Left lung (tissue), 14 donors: ENCODE results near the gene EIF1AD. TPM values are rescaled to one million over a fixed set of nuclear protein-coding genes. Genes with fewer than 3 reads are reported as not detected.

Experiments
- ATAC-seq: fragments of 200-7000 bp; cut with Tn5 transposase; one replicate; pipeline ENCODE4 v1.9.1; 2020; ENCODE audit warnings: moderate library complexity
- DNase-seq, 4 donors: peaks; one replicate each; pipeline ENCODE4 v3.0.0-alpha.2; 2013 to 2020
- H3K27ac ChIP-seq, 2 donors: fragments of 200-600 bp; sonication (generic) in 1 of 2; one replicate each; pipeline versions ENCODE4 v1.5.0 to v1.8.0; 2020 to 2021
- H3K27me3 ChIP-seq, 2 donors: fragments of 200-600 bp; sonication (generic) in 1 of 2; one replicate each; pipeline versions ENCODE4 v1.5.0 to v1.8.0; 2020 to 2021
- H3K36me3 ChIP-seq, 2 donors: fragments of 200-600 bp; sonication (generic) in 1 of 2; one replicate each; pipeline versions ENCODE4 v1.5.0 to v1.8.0; 2020 to 2021
- H3K4me1 ChIP-seq, 2 donors: fragments of 200-600 bp; one replicate each; pipeline ENCODE4 v1.8.0; 2021
- H3K4me3 ChIP-seq, 2 donors: fragments of 200-600 bp; sonication (generic) in 1 of 2; one replicate each; pipeline versions ENCODE4 v1.5.0 to v1.8.0; 2020 to 2021; ENCODE audit warnings: mild to moderate bottlenecking in 1 of 2
- H3K9me3 ChIP-seq, 2 donors: fragments of 200-600 bp; sonication (generic) in 1 of 2; one replicate each; pipeline versions ENCODE4 v1.5.0 to v1.8.0; 2020 to 2021
- CTCF ChIP-seq, 2 donors: fragments of 200-600 bp; sonication (generic) in 1 of 2; IDR thresholded peaks; one replicate each; pipeline versions ENCODE4 v1.5.0 to v1.8.0; 2021; ENCODE audit warnings: antibody characterized with exemption in 2 of 2
- intact Hi-C, 2 donors: fragments of 100-400 bp; cut with DNase I; formaldehyde crosslinking; loops; one replicate each; pipeline versions ENCODE4 v1.11.2 to v1.14.2; 2022
- long read RNA-seq, 12 donors: library from polyadenylated mRNA in 2 of 12; unstranded in 2 of 12; transcript quantifications; one replicate each; pipeline ENCODE4 v2.0.0 and lab custom pipeline, GENCODE V29; 2019 to 2026
- polyA plus RNA-seq, 6 donors: library from polyadenylated mRNA; unstranded; fragments of 120-200 nt; gene quantifications; one replicate each; pipeline ENCODE4 v1.2.1, GENCODE V29; 2013; ENCODE audit not compliant: insufficient read length in 6 of 6
- total RNA-seq, 2 donors: library from RNA; stranded (reverse); fragmentation: NEBNext Ultra II Directional; extraction: Animal tissue kit (Norgen Biotek cat#: 25700); gene quantifications; one replicate each; pipeline ENCODE4 v1.2.1, GENCODE V29; 2021
- donor health status: DM: no; HTN: yes; CAD: no.
- donor health status: DM: no; HTN: no; CAD: no.

The EIF1AD gene
- total RNA-seq (10 to 100 TPM; 28.4 to 30.5 TPM), polyA plus RNA-seq (10 to 100 TPM; 23.6 to 30.5 (median 27.4) TPM)
- long read RNA-seq, donor 1, partial matches to known transcripts = 388 of 430 reads
- long read RNA-seq, donor 1, other reads (novel, unspliced or antisense) = 36 of 430 reads
- long read RNA-seq, donor 2, partial matches to known transcripts = 0 of 5 reads
- long read RNA-seq, donor 2, other reads (novel, unspliced or antisense) = 0 of 5 reads
- long read RNA-seq, donor 3, partial matches to known transcripts = 0 of 3 reads
- long read RNA-seq, donor 3, other reads (novel, unspliced or antisense) = 0 of 3 reads
- long read RNA-seq, donor 4, transcript EIF1AD-206 (6 exons, 889 nt) = major isoform, 6 of 13 reads
- long read RNA-seq, donor 4, partial matches to known transcripts = 0 of 13 reads
- long read RNA-seq, donor 4, other reads (novel, unspliced or antisense) = 3 of 13 reads
- long read RNA-seq, donor 5, partial matches to known transcripts = 0 of 6 reads
- long read RNA-seq, donor 5, other reads (novel, unspliced or antisense) = 0 of 6 reads
- long read RNA-seq, donor 6, partial matches to known transcripts = 0 of 2 reads
- long read RNA-seq, donor 6, other reads (novel, unspliced or antisense) = 0 of 2 reads
- long read RNA-seq, donor 7, partial matches to known transcripts = 0 of 5 reads
- long read RNA-seq, donor 7, other reads (novel, unspliced or antisense) = 0 of 5 reads
- long read RNA-seq, donor 8, partial matches to known transcripts = 0 of 6 reads
- long read RNA-seq, donor 8, other reads (novel, unspliced or antisense) = 0 of 6 reads
- long read RNA-seq, donor 9 = 0 reads
- long read RNA-seq, donor 10, partial matches to known transcripts = 0 of 8 reads
- long read RNA-seq, donor 10, other reads (novel, unspliced or antisense) = 2 of 8 reads
- long read RNA-seq, donor 11, partial matches to known transcripts = 0 of 3 reads
- long read RNA-seq, donor 11, other reads (novel, unspliced or antisense) = 0 of 3 reads
- long read RNA-seq, donor 12, partial matches to known transcripts = 0 of 3 reads
- long read RNA-seq, donor 12, other reads (novel, unspliced or antisense) = 0 of 3 reads

- Histone ChIP-seq H3K27me3 (no peaks in the 10 kb centered on the region), H3K27ac (peak within 1 kb of the TSS; percentile 95 to 97), H3K36me3 (peaks cover 0 to 59% of the 10 kb centered on the region in 2 donors), H3K4me3 (peak within 1 kb of the TSS; percentile 79 to 86), H3K9me3 (no peaks in the 10 kb centered on the region), H3K4me1 (peaks cover 8 to 33% of the 10 kb centered on the region in 2 donors)
- DNase-seq (peak; percentile 91 to 99 (median 94)), ATAC-seq (peak; percentile 95)
- TF ChIP-seq CTCF (IDR thresholded peaks at IDR 0.05) = no peak
- intact Hi-C loops = no loop called here
Observed at GRCh38 chr11:66001942-66002647, at the start of gene EIF1AD, which contains the start of gene BANF1. Gene EIF1AD, minus strand, starts transcription at chr11:66002157. Its CDS starts 1,768 bp downstream, at chr11:66000389. Gene BANF1, plus strand, starts transcription at chr11:66002503. Its CDS starts 748 bp downstream, at chr11:66003251.

- Histone ChIP-seq H3K36me3 (peaks cover 0 to 30% of the 10 kb centered on the region in 2 donors), H3K4me3 (peak overlapping the region; percentile 72 to 98), H3K27me3 (peaks cover 8 to 26% of the 10 kb centered on the region in 2 donors), H3K4me1 (peaks cover 9 to 29% of the 10 kb centered on the region in 2 donors), H3K9me3 (no peaks in the 10 kb centered on the region), H3K27ac (peak overlapping the region; percentile 89 to 91)
- TF ChIP-seq CTCF (IDR thresholded peaks at IDR 0.05) = no peak
- intact Hi-C loops = no loop called here
- DNase-seq (no peak), ATAC-seq (no peak)
Observed at GRCh38 chr11:66051371-66051765, 49.4 kb upstream of the EIF1AD start.

GRCh38 chr11:66050581-66051231, 48.7 kb upstream of the EIF1AD start:
- no peak overlapping the region for H3K27ac ChIP-seq
- intact Hi-C loops = no loop called here

More at GRCh38 chr11:66050581-66051231, 48.7 kb upstream of the EIF1AD start:
- H3K27me3 ChIP-seq = peaks cover 8 to 26% of the 10 kb centered on the region in 2 donors
- H3K4me1 ChIP-seq = peaks cover 9 to 29% of the 10 kb centered on the region in 2 donors
- peaks cover 0 to 23% of the 10 kb centered on the region in 2 donors for H3K36me3 ChIP-seq
- no peak for TF ChIP-seq CTCF (IDR thresholded peaks at IDR 0.05)
- no peak overlapping the region for H3K4me3 ChIP-seq
- no peaks in the 10 kb centered on the region for H3K9me3 ChIP-seq
- no peak for DNase-seq
- no peak for ATAC-seq
